Measurements from ENCODE around the gene HDAC4. TPM values are rescaled to one million over a fixed set of nuclear protein-coding genes. Genes with fewer than 3 reads are reported as not detected.

HDAC4 gene
- total RNA-seq, 1 donor from 2014 or later, result 11.8 TPM

DNA sequence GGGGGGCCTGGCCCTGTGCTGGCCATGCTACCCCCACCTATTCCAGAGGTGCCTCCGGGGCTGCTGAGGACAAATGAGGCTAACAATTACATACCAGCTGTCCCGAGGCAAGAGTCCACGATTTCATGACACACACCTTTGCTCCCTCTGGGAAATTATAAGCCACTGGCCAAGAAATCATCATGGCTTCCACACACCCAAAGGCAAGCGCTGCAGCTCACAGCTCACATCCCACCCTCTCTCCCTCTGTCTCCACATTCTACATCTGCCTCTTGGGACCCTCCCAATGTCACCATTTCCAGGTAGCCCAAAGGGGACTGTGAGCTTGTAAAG lies 134.4 kb downstream of the HDAC4 start:
- Histone ChIP-seq H3K4me1 (ENCODE audit: insufficient read depth, low read length) (peaks cover 30% of the 10 kb centered on the region), H3K27ac (ENCODE audit: low read depth, low read length) (no peak overlapping the region), H4K20me1 (ENCODE audit: insufficient read depth, low read length) (peaks cover 41% of the 10 kb centered on the region), H3K36me3 (ENCODE audit: insufficient read depth, low read length) (no peaks in the 10 kb centered on the region), H3K79me2 (ENCODE audit: insufficient read depth, low read length) (peaks cover 25% of the 10 kb centered on the region), H3K9me3 (ENCODE audit: insufficient read depth, low read depth, low read length) (peaks cover under 1% of the 10 kb centered on the region), H3K4me3 (ENCODE audit: insufficient read depth, low read depth, low read length) (no peak overlapping the region), H3K27me3 (ENCODE audit: insufficient read depth, low read length) (no peaks in the 10 kb centered on the region), H3K9ac (ENCODE audit: low read length) (no peak overlapping the region), H3K4me2 (ENCODE audit: low read length) (no peak overlapping the region), H2AFZ (ENCODE audit: low read depth, low read length) (no peak overlapping the region)
- no peak for FAIRE-seq
- peak overlapping the region; percentile 26 for H3K27ac Mint-ChIP-seq (ENCODE audit: unreplicated experiment)
- H3K36me3 Mint-ChIP-seq (ENCODE audit: low read depth, unreplicated experiment), result peaks cover 2% of the 10 kb centered on the region
- peaks cover 35% of the 10 kb centered on the region for H3K4me1 Mint-ChIP-seq (ENCODE audit: low read depth, unreplicated experiment)
- H3K9me3 Mint-ChIP-seq (ENCODE audit: unreplicated experiment), result no peaks in the 10 kb centered on the region
- H3K4me3 Mint-ChIP-seq (ENCODE audit: unreplicated experiment), result no peak overlapping the region
- no peak for DNase-seq (ENCODE audit: low read depth)
- TF ChIP-seq, protein P1, sequence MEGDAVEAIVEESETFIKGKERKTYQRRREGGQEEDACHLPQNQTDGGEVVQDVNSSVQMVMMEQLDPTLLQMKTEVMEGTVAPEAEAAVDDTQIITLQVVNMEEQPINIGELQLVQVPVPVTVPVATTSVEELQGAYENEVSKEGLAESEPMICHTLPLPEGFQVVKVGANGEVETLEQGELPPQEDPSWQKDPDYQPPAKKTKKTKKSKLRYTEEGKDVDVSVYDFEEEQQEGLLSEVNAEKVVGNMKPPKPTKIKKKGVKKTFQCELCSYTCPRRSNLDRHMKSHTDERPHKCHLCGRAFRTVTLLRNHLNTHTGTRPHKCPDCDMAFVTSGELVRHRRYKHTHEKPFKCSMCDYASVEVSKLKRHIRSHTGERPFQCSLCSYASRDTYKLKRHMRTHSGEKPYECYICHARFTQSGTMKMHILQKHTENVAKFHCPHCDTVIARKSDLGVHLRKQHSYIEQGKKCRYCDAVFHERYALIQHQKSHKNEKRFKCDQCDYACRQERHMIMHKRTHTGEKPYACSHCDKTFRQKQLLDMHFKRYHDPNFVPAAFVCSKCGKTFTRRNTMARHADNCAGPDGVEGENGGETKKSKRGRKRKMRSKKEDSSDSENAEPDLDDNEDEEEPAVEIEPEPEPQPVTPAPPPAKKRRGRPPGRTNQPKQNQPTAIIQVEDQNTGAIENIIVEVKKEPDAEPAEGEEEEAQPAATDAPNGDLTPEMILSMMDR (IDR thresholded peaks at IDR 0.05; ENCODE audit: insufficient read depth, low read depth, low read length), result no peak
- TF ChIP-seq EZH2 (IDR thresholded peaks at IDR 0.05; ENCODE audit: insufficient read depth, low read length), result no peak
- H3K27me3 Mint-ChIP-seq (ENCODE audit: low read depth, unreplicated experiment), result no peaks in the 10 kb centered on the region

DNA sequence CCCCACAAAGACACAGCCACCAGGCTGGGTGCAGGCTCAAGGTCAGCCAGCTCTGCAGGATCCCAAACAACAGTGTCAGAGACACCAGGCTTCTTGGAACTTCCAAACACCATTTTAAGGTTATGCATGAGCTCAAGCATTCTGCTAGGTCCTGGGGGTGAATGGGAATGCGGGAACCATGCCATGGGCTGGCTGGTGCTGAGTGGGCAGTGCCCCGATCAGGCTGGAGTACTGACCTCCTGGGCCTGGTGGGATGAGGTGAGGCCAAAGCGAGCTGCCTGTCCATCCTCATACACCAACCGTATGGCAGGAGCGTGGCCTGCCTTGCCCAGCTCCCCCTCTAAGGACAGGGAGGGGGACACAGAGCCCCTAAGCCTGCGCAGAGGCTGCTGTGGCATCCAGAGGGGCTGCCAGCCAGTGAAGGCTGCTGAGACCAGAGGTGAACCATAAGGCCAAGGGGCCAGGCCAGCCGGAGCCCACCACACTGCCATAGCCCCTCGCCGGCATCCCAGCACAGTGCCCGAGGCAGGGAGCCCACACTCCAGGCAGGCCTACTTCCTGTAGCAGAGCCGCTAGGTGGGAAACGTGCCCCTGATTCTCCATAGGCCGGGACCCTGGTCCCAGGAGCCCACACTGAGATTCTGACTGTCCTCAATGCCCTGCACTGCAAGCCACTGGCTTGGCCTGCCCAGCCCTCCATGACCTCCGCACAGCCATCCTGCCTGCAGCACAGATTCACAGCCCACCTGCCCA lies 135.0 kb downstream of the HDAC4 start:
- peaks cover 30% of the 10 kb centered on the region for H3K4me1 ChIP-seq (ENCODE audit: insufficient read depth, low read length)
- H3K9ac ChIP-seq (ENCODE audit: low read length), result no peak overlapping the region
- peaks cover 25% of the 10 kb centered on the region for H3K79me2 ChIP-seq (ENCODE audit: insufficient read depth, low read length)
- no peak overlapping the region for H3K4me2 ChIP-seq (ENCODE audit: low read length)
- no peaks in the 10 kb centered on the region for H3K9me3 ChIP-seq (ENCODE audit: insufficient read depth, low read depth, low read length)
- H2AFZ ChIP-seq (ENCODE audit: low read depth, low read length), result no peak overlapping the region
- H3K4me3 ChIP-seq (ENCODE audit: insufficient read depth, low read depth, low read length), result no peak overlapping the region
- H3K27ac Mint-ChIP-seq (ENCODE audit: unreplicated experiment), result peak overlapping the region; percentile 26
- TF ChIP-seq, protein P1 (IDR thresholded peaks at IDR 0.05; ENCODE audit: insufficient read depth, low read depth, low read length), result no peak
- TF ChIP-seq EZH2 (IDR thresholded peaks at IDR 0.05; ENCODE audit: insufficient read depth, low read length), result no peak
- DNase-seq (ENCODE audit: low read depth) (no peak), FAIRE-seq (no peak)
- no peaks in the 10 kb centered on the region for H3K27me3 ChIP-seq (ENCODE audit: insufficient read depth, low read length)
- no peaks in the 10 kb centered on the region for H3K36me3 ChIP-seq (ENCODE audit: insufficient read depth, low read length)
- no peak overlapping the region for H3K4me3 Mint-ChIP-seq (ENCODE audit: unreplicated experiment)
- no peak overlapping the region for H3K27ac ChIP-seq (ENCODE audit: low read depth, low read length)
- H3K9me3 Mint-ChIP-seq (ENCODE audit: unreplicated experiment), result no peaks in the 10 kb centered on the region
- H3K36me3 Mint-ChIP-seq (ENCODE audit: low read depth, unreplicated experiment), result peaks cover 2% of the 10 kb centered on the region
- H4K20me1 ChIP-seq (ENCODE audit: insufficient read depth, low read length), result peaks cover 41% of the 10 kb centered on the region
- no peaks in the 10 kb centered on the region for H3K27me3 Mint-ChIP-seq (ENCODE audit: low read depth, unreplicated experiment)
- peaks cover 35% of the 10 kb centered on the region for H3K4me1 Mint-ChIP-seq (ENCODE audit: low read depth, unreplicated experiment)
